ENCODE measurements around the gene ECHDC1.

- TF ChIP-seq CTCF (IDR thresholded peaks at IDR 0.05) (no peak), POLR2AphosphoS5 (IDR thresholded peaks at IDR 0.05) (no peak)
Observed at GRCh38 chr6:127347178-127347577, 3.8 kb upstream of the ECHDC1 start.

All from suprapubic skin (tissue), 3 donors.